Karpas-422 (cell line): Measurements from ENCODE around the gene SLC16A10. TPM values are rescaled to one million over a fixed set of nuclear protein-coding genes. Genes with fewer than 3 reads are reported as not detected.
A peak's percentile ranks its signal among the peaks of the same experiment; 100 is the strongest.

Experiments used
- DNase-seq: peaks from one replicate; pipeline ENCODE4 v3.0.0-alpha.2; 2015
- H2AFZ ChIP-seq: fragments of 200-600 bp; sonication (generic); 2 replicates; pipeline ENCODE4 v1.6.1; 2014; ENCODE audit warnings: antibody characterized with exemption, low read length, mixed read lengths
- H3K27ac ChIP-seq: fragments of 200-600 bp; sonication (generic); 2 replicates; pipeline ENCODE4 v1.5.1; 2014; ENCODE audit warnings: mild to moderate bottlenecking, low read length, moderate library complexity
- H3K27me3 ChIP-seq: fragments of 200-600 bp; sonication (generic); 2 replicates; pipeline ENCODE4 v1.6.1; 2014; ENCODE audit warnings: low read length, mixed read lengths
- H3K36me3 ChIP-seq: fragments of 200-600 bp; sonication (generic); 2 replicates; pipeline ENCODE4 v1.6.1; 2014; ENCODE audit warnings: low read length, mixed read lengths; ENCODE audit not compliant: insufficient read depth
- H3K4me1 ChIP-seq: fragments of 200-600 bp; sonication (generic); 2 replicates; pipeline ENCODE4 v1.6.1; 2014; ENCODE audit warnings: mild to moderate bottlenecking, low read length, mixed read lengths
- H3K4me2 ChIP-seq: fragments of 200-600 bp; sonication (generic); 2 replicates; pipeline ENCODE4 v1.6.1; 2014; ENCODE audit warnings: low read length, low read depth, mild to moderate bottlenecking; ENCODE audit not compliant: poor library complexity, severe bottlenecking
- H3K4me3 ChIP-seq: fragments of 200-600 bp; sonication (generic); 2 replicates; pipeline ENCODE4 v1.5.1; 2014; ENCODE audit warnings: mild to moderate bottlenecking, antibody characterized with exemption, low read length, mixed read lengths
- H3K79me2 ChIP-seq: fragments of 200-600 bp; sonication (generic); 2 replicates; pipeline ENCODE4 v1.6.1; 2014; ENCODE audit warnings: mild to moderate bottlenecking, low read length, mixed read lengths
- H3K9ac ChIP-seq: fragments of 200-600 bp; sonication (generic); 2 replicates; pipeline ENCODE4 v1.6.0; 2014; ENCODE audit warnings: low read length
- H3K9me2 ChIP-seq: fragments of 200-600 bp; sonication (generic), shearing (Covaris generic); replicated peaks from 2 replicates; pipeline ENCODE4 v1.6.0; 2014; ENCODE audit warnings: mild to moderate bottlenecking, low read length, moderate library complexity; ENCODE audit not compliant: insufficient read depth
- H3K9me3 ChIP-seq: fragments of 300-700, 200-600 bp; sonication (generic); 2 replicates; pipeline ENCODE4 v1.6.1; 2014; ENCODE audit warnings: low read length, mixed read lengths
- H4K20me1 ChIP-seq: fragments of 200-600 bp; sonication (generic); 2 replicates; pipeline ENCODE4 v1.6.1; 2014; ENCODE audit warnings: mild to moderate bottlenecking, antibody characterized with exemption, low read length, low read depth; ENCODE audit not compliant: insufficient read depth
- total RNA-seq: library from RNA; depleted of rRNA; stranded (reverse); fragments of >200 nt; shearing (Covaris generic); gene quantifications from 2 replicates; pipeline ENCODE4 v1.2.3, GENCODE V29; 2014; ENCODE audit warnings: low replicate concordance; rRNA removed

The SLC16A10 gene
- total RNA-seq: 0.37 and 1.6 TPM in 2 replicates

- Histone ChIP-seq H3K27ac (no peak within 1 kb of the TSS), H2AFZ (peak within 1 kb of the TSS; percentile 89), H3K4me3 (peak within 1 kb of the TSS; percentile 68), H3K79me2 (no peaks in the 10 kb centered on the region), H4K20me1 (no peaks in the 10 kb centered on the region), H3K9me3 (no peaks in the 10 kb centered on the region), H3K9ac (peak within 1 kb of the TSS; percentile 59), H3K27me3 (peaks cover 3% of the 10 kb centered on the region; the same call in 1 of the 2 replicates), H3K9me2 (no peaks in the 10 kb centered on the region), H3K36me3 (no peaks in the 10 kb centered on the region), H3K4me2 (peak within 1 kb of the TSS; percentile 65), H3K4me1 (peaks cover 17% of the 10 kb centered on the region)
- peak; percentile 87 for DNase-seq
These were observed at the start of gene SLC16A10 for GRCh38 chr6:111087106-111087835. Gene SLC16A10 (plus strand): TSS chr6:111087503. CDS start chr6:111087753, 250 bp downstream.

- Histone ChIP-seq H3K9me3 (no peaks in the 10 kb centered on the region), H3K79me2 (no peaks in the 10 kb centered on the region), H3K36me3 (no peaks in the 10 kb centered on the region), H3K4me1 (no peaks in the 10 kb centered on the region), H3K9me2 (no peaks in the 10 kb centered on the region), H3K9ac (no peak overlapping the region), H3K27me3 (no peaks in the 10 kb centered on the region), H2AFZ (no peak overlapping the region), H4K20me1 (no peaks in the 10 kb centered on the region), H3K4me2 (no peak overlapping the region), H3K4me3 (no peak overlapping the region), H3K27ac (no peak overlapping the region)
- no peak for DNase-seq
These were observed 48.6 kb upstream of the SLC16A10 start for GRCh38 chr6:111038534-111039252.

- H3K9ac ChIP-seq: no peak overlapping the region
- H3K4me2 ChIP-seq: no peak overlapping the region
- no peaks in the 10 kb centered on the region for H3K79me2 ChIP-seq
- H3K4me1 ChIP-seq: no peaks in the 10 kb centered on the region
- no peaks in the 10 kb centered on the region for H3K9me2 ChIP-seq
- no peaks in the 10 kb centered on the region for H4K20me1 ChIP-seq
- H2AFZ ChIP-seq: no peak overlapping the region
- H3K36me3 ChIP-seq: no peaks in the 10 kb centered on the region
- H3K9me3 ChIP-seq: no peaks in the 10 kb centered on the region
- H3K27me3 ChIP-seq: no peaks in the 10 kb centered on the region
- H3K4me3 ChIP-seq: no peak overlapping the region
- no peak overlapping the region for H3K27ac ChIP-seq
- DNase-seq: no peak
These were observed 45.4 kb upstream of the SLC16A10 start for GRCh38 chr6:111041917-111042316.

GRCh38 chr6:111047244-111047643 lies 40.1 kb upstream of the SLC16A10 start:
- no peaks in the 10 kb centered on the region for H3K36me3 ChIP-seq
- no peaks in the 10 kb centered on the region for H3K9me2 ChIP-seq
- no peak overlapping the region for H3K4me3 ChIP-seq
- H3K4me1 ChIP-seq: no peaks in the 10 kb centered on the region
- H3K9ac ChIP-seq: no peak overlapping the region
- no peak overlapping the region for H3K27ac ChIP-seq
- H4K20me1 ChIP-seq: no peaks in the 10 kb centered on the region
- no peak for DNase-seq
- no peak overlapping the region for H3K4me2 ChIP-seq
- H2AFZ ChIP-seq: no peak overlapping the region
- no peaks in the 10 kb centered on the region for H3K9me3 ChIP-seq
- H3K79me2 ChIP-seq: no peaks in the 10 kb centered on the region
- H3K27me3 ChIP-seq: no peaks in the 10 kb centered on the region

GRCh38 chr6:111050261-111051023 lies 36.9 kb upstream of the SLC16A10 start:
- Histone ChIP-seq H4K20me1 (no peaks in the 10 kb centered on the region), H2AFZ (no peak overlapping the region), H3K4me3 (no peak overlapping the region), H3K9me3 (no peaks in the 10 kb centered on the region), H3K27me3 (no peaks in the 10 kb centered on the region), H3K4me1 (no peaks in the 10 kb centered on the region), H3K36me3 (no peaks in the 10 kb centered on the region), H3K9ac (no peak overlapping the region), H3K27ac (no peak overlapping the region), H3K79me2 (no peaks in the 10 kb centered on the region), H3K9me2 (no peaks in the 10 kb centered on the region), H3K4me2 (no peak overlapping the region)
- no peak for DNase-seq

GRCh38 chr6:111052171-111052570 lies 35.1 kb upstream of the SLC16A10 start:
- Histone ChIP-seq H3K36me3 (no peaks in the 10 kb centered on the region), H3K4me2 (no peak overlapping the region), H3K4me3 (no peak overlapping the region), H3K9ac (no peak overlapping the region), H3K9me3 (no peaks in the 10 kb centered on the region), H3K9me2 (no peaks in the 10 kb centered on the region), H4K20me1 (no peaks in the 10 kb centered on the region), H3K79me2 (no peaks in the 10 kb centered on the region), H3K27me3 (no peaks in the 10 kb centered on the region), H3K27ac (no peak overlapping the region), H2AFZ (no peak overlapping the region), H3K4me1 (no peaks in the 10 kb centered on the region)
- DNase-seq: no peak

GRCh38 chr6:111057074-111057752 lies 30.1 kb upstream of the SLC16A10 start:
- no peaks in the 10 kb centered on the region for H3K9me3 ChIP-seq
- no peaks in the 10 kb centered on the region for H3K36me3 ChIP-seq
- H3K4me2 ChIP-seq: no peak overlapping the region
- no peak overlapping the region for H2AFZ ChIP-seq
- H3K27ac ChIP-seq: no peak overlapping the region
- no peaks in the 10 kb centered on the region for H3K27me3 ChIP-seq
- no peaks in the 10 kb centered on the region for H3K9me2 ChIP-seq
- peak; percentile 83 for DNase-seq
- no peaks in the 10 kb centered on the region for H3K79me2 ChIP-seq
- no peaks in the 10 kb centered on the region for H4K20me1 ChIP-seq
- H3K4me1 ChIP-seq: no peaks in the 10 kb centered on the region
- H3K9ac ChIP-seq: no peak overlapping the region
- no peak overlapping the region for H3K4me3 ChIP-seq
